ENCODE results near the gene MAP4K2.

DNA sequence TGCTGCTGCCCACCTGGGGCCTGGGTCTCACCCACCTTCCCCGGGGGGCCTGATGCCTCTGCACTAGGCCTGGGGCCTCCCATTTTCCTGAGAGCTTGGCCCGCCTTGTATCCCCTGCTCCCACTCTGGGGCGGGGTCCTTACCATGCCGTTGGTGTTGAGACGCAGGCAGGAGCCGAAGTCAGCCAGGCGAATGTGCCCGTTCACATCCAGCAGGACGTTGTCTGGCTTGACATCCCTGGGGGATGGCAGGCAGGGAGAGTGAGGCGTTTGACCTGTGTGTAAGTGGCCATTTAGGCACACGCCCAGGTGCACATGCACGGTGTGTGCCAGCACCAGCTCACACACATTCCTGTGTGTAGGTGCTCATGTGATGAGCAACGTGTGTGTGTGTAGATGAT is 36.3 kb upstream of the MAP4K2 start:
- no peak for TF ChIP-seq POLR2AphosphoS5 (IDR thresholded peaks at IDR 0.05; ENCODE audit: low read depth, low read length)
- TF ChIP-seq TAF1 (IDR thresholded peaks at IDR 0.05; ENCODE audit: borderline replicate concordance, low read depth, low read length): no peak
- no peak for TF ChIP-seq POLR2A (IDR thresholded peaks at IDR 0.05; ENCODE audit: low read depth, low read length)
